HG03342 (cell line): ENCODE results near the gene FRMPD3.

Experiments used
- ATAC-seq: cut with Tn5 transposase; IDR thresholded peaks from one replicate; pipeline ENCODE4 v1.9.1; 2021; ENCODE audit warnings: mild to moderate bottlenecking, moderate library complexity; ENCODE audit not compliant: unreplicated experiment

The FRMPD3 gene

DNA sequence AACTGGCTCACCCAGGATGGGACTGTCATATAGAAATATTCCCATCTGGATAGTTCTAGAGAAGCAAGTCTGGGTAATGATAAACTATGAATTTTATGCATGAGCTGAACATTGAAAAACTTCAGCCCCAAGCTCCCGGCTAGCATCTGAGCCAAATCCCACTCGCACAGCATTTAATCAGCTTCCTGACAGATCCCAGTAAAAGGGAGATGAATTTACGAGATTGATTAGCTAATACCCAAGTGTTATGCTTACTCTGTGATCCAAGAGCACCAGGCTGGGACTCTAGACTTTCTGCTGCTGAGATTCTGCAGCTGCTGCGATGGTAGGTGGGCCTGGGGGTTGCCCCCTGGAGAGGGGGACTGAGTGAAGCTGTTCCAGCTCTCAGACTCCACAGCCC is 28.0 kb downstream of the FRMPD3 start:
- no peak for ATAC-seq

GRCh38 chrX:107480272-107480671 is 30.8 kb downstream of the FRMPD3 start:
- ATAC-seq, result no peak

- no peak for ATAC-seq
These were observed 32.6 kb downstream of the FRMPD3 start for GRCh38 chrX:107482046-107482445.

GRCh38 chrX:107484002-107484726 is 34.7 kb downstream of the FRMPD3 start:
- no peak for ATAC-seq

DNA sequence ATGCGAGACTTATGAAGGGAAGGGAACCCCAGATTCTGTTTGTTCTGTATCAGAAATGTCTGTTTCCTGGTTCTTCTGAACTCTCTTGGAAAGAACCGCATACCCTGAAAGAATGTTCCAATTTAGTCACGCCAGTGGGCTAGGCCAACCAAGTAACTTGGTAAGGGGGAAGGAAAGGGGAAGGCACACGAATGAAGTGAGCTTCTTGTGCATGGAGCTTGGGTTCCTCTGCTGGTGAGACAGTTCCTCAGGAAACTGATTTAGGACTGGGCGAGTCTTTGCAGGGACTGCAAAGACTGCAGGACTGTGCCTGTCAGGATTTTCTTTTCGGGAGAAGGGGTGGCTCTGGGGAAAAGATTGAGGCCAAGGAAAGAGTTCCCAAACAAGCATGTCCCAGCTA is 35.6 kb downstream of the FRMPD3 start:
- no peak for ATAC-seq

DNA sequence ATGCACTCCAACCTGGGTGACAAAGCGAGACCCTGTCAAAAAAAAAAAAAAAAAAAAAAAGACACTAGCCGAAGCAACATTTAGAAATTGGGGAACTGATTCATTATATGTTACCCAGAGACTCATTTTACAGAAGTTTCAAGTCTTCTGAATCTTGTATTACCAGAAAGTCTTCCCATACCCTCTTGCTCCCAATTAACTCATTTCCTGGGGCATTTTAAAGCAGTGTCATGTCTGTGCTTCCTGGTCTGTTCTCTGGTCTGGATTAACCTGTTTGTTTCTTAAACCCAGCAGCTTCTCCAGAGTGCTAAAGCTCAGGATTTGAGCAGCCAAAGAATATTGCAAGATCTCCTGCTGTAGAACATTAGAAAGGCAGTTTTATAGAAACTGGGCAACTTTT is 43.7 kb downstream of the FRMPD3 start:
- ATAC-seq, result no peak

DNA sequence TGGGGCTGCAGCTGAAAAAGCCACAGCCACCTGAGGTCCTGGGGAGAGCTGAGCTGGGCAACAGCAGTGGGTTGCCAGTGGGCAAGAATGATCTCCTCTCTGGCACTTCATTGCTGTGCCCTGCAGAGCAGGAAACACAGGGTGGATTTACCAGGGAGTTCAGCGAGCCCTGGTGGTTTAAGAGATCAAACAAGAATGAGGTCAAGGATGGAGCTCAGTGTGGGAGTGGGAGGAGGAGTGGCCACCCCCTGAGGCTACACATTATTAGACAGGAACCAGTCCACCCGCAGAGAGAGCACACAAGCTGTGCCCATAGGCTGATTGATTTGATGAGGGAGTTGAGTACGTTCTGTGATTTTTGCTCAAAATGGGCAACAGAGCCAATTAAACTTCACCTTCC is 47.3 kb downstream of the FRMPD3 start:
- ATAC-seq, result no peak
